Coronary artery (tissue), 2 donors: Measurements from ENCODE around the gene MKNK2.

Experiments used
- DNase-seq: peaks from one replicate; pipeline ENCODE4 v3.0.0-alpha.2; 2017; ENCODE audit warnings: low spot score
- H3K27ac ChIP-seq, 2 donors: fragments of 200-600 bp; sonication (generic); one replicate each; pipeline ENCODE4 v1.5.1; 2016 to 2019
- H3K4me3 ChIP-seq: fragments of 200-600 bp; sonication (generic); 2 replicates; pipeline ENCODE4 v1.5.1; 2016; ENCODE audit warnings: mild to moderate bottlenecking, moderate library complexity
- TF ChIP-seq, protein P1 (sequence below): fragments of 200-600 bp; sonication (generic); IDR thresholded peaks from one replicate; pipeline ENCODE4 v1.5.1; 2019; ENCODE audit warnings: antibody characterized with exemption

MKNK2 gene

DNA sequence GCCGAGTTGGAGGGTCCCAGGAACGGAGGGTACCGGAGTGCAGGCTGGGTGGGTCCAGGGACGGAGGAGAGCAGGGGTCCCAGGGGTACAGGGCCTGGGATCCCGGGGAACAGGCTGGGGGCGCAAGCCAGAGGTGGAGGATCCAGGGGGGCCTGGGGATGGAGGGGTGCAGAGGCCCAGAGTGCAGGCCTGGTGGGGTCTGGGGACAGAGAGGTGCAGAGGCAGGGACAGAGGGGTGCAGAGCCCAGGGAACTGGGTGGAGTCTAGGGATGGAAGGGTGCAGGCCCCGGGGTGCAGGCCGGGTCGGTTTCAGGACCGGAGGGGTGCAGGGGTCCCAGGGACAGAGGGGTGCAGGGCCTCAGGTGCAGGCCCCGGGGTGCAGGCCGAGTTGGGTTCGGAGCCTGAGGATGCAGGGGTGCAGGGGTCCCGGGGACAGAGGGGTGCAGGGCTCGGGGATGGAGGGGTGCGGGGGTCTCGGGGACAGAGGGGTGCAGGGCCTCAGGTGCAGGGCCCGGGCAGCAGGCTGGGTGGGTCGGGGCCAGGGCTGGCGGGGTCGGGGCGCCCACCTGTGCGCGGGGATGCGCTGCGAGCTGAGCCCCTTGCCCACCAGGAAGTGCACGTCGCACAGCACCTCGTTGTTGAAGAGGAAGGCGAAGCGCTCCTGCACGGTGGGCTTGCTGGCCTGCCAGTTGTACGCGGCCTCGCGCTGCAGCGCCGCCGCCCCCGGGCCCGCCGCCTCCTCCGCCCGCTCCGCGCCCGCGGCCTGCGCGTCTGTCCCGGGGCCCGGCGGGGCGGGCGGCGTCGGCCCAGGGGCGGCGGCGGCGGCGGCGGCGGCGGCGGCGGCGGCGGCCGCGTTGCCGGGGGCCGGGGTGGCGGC lies 36.1 kb downstream of the MKNK2 start:
- Histone ChIP-seq H3K27ac (peak overlapping the region; percentile 4 to 91), H3K4me3 (peak overlapping the region; percentile 97)
- TF ChIP-seq, protein P1, sequence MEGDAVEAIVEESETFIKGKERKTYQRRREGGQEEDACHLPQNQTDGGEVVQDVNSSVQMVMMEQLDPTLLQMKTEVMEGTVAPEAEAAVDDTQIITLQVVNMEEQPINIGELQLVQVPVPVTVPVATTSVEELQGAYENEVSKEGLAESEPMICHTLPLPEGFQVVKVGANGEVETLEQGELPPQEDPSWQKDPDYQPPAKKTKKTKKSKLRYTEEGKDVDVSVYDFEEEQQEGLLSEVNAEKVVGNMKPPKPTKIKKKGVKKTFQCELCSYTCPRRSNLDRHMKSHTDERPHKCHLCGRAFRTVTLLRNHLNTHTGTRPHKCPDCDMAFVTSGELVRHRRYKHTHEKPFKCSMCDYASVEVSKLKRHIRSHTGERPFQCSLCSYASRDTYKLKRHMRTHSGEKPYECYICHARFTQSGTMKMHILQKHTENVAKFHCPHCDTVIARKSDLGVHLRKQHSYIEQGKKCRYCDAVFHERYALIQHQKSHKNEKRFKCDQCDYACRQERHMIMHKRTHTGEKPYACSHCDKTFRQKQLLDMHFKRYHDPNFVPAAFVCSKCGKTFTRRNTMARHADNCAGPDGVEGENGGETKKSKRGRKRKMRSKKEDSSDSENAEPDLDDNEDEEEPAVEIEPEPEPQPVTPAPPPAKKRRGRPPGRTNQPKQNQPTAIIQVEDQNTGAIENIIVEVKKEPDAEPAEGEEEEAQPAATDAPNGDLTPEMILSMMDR, result no peak
- no peak for DNase-seq

DNA sequence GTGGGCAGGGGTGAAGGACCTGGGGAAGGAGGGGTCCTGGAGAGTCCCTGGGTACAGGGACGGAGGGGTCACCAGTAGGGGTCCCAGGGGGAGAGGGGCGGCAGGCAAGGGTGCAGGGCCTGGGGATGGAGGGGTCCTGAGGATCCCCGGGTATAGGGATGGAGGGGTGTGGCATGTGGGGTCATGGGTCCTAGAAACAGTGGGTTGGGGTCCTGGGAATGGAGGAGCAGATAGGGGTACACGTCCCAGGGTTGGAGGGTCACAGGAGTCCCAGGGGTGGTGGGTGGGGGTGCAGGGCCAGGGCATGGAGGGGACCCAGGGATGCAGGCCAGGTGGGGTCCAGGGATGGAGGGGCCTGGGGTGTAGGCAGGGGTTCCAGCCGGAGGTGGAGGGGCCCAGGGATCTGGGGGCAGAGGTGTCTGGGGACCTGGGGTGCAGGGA lies 36.9 kb downstream of the MKNK2 start:
- DNase-seq, result no peak
- peak overlapping the region; percentile 97 for H3K4me3 ChIP-seq
- peak overlapping the region in 1 of 2 donors; percentile 91 for H3K27ac ChIP-seq
- TF ChIP-seq, protein P1, result no peak

DNA sequence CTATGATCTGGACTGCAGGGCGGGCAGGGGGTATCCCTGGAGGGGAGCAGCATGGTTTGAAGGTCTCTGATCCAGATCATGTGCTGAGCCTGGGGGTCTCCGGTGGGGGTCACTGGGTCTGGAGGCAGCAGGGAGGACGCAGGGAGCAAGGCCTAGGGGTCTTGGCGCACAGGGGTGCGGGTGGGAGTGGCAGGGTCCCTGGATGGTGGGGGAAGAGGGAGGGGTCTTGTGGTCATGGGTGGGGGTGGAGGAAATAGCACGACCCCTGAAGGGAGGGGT lies 37.4 kb downstream of the MKNK2 start:
- TF ChIP-seq, protein P1, result no peak
- DNase-seq, result no peak
- Histone ChIP-seq H3K4me3 (no peak overlapping the region), H3K27ac (no peak overlapping the region)

DNA sequence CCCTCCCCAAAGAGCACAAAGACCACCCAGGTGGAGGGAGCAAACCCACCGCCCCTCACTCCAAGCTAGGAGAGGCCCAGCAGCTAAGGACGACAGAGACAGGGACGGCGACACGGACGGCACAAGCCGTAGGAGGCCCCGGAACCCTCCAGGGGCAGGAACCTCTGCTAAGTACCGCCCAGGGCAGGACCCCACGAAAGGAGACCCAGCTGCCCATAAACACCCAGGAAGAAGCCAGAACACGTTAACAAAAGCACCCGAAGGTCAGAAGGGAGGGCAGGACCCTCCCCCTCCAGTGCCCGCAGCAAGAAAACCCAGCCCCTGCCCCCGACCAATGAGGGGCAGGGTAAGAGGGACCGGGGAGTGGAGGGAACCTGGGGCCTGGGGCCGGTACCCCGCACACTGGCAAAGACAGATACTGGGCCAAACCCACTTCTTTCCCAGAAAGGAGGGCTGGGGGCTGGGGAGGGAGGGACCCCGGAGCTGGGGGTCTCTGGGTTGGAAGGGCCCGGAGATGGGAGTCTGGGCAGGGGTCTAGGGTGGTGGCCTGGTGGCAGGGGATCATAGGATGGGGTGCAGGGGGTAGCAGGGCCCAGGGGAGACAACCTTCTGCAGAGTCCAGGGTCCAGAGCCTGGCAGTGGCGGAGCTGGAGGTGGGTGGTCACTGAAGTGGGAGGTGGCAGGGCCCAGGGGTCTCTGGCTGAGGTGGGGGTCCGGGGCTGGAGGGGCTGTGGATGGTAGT lies 37.9 kb downstream of the MKNK2 start:
- no peak overlapping the region for H3K4me3 ChIP-seq
- H3K27ac ChIP-seq, result no peak overlapping the region

DNA sequence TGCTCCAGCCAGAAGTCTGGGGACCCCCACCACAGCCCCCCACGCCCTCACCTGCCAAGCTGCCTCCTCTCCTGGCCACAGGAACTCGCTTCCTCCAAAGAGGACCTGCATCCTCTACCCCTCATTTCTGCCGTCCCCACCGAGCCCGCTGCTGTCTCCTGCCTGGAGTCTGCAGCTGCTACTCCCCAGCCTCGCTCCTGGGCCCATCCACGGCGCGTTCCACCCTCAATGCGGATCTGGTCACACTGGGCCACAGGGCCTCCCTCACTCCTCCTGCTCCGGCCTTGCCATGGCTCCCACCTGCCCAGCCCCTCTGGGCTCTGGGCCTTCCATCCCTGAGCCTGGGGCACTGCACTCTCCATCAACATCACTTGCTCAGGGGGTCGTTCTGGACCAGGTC lies 39.9 kb downstream of the MKNK2 start:
- no peak for DNase-seq
- no peak overlapping the region for H3K4me3 ChIP-seq
- TF ChIP-seq, protein P1, result no peak
- no peak overlapping the region for H3K27ac ChIP-seq

More for the DNA sequence above, 37.9 kb downstream of the MKNK2 start:
- no peak for DNase-seq
- TF ChIP-seq, protein P1, result no peak

DNA sequence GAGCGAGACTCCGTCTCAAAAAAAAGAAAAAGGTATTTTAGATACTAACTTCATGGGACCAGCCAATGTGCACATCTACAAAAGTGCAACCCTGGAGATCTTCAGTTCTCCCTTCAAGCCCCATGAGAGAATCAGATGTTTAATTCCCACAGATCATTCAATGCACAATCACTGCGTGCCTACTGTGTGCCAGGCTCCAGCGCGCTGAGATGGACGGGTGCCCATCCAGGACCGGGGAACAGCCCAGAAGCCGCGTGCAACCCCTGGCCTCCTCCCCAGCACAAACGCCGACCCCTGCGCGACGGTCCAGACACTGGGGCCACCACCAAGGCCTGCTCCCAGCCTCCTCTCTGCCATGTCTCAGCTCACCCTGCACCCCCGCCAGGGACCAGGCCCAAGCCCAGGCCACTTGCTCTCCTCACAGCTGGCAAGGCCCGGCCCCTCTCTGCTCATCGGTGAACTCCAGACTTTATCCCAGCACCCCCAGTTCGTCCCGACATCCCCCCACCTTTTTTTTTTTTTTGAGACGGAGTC lies 40.8 kb downstream of the MKNK2 start:
- no peak for DNase-seq
- H3K4me3 ChIP-seq, result no peak overlapping the region
- TF ChIP-seq, protein P1, result no peak
- H3K27ac ChIP-seq, result no peak overlapping the region
